HG03565 (cell line): ENCODE data around the gene HP.

Source experiments
- ATAC-seq: cut with Tn5 transposase; IDR thresholded peaks from one replicate; pipeline ENCODE4 v1.9.1; 2021; ENCODE audit warnings: mild to moderate bottlenecking, moderate library complexity; ENCODE audit not compliant: unreplicated experiment

The HP gene

DNA sequence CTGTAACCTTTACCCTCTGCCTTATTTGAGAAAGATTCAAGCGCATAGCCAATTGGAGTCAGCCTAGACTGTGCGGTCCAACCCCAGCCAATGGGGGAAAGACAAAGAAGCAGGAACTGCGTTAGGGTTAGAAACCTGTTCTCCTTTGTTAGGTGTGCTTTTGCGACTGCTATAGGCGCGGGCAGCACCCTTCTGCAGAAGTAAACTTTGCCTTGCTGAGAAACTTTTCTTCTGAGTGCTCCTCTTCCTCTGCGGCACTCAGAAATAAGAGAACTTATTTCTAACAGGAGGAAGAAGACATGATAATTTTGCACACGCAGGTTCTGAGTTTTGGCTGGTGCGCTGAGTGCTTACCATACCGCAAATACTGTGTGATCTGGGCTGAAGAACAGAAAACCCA, 30.1 kb downstream of the HP start:
- ATAC-seq: no peak

DNA sequence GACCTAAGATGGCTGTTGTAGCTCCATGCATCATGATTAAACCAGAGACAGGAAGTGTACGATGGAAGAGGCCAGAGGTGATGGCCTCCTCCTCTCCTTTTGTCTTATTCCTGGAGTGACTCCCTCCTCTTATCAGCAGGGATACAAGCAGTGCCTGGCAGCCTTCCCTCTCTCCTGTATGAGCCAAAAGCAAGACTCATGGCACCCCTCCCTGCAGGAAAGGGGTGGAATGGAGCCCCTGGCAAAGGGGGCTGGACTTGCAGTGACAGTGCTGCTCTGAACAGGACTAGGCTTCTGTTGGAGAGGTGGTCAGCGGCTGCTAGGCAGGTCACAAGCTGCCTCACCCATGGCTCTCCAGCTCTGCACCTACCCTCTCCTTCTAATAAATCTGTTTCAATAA, 30.7 kb downstream of the HP start:
- ATAC-seq: no peak

DNA sequence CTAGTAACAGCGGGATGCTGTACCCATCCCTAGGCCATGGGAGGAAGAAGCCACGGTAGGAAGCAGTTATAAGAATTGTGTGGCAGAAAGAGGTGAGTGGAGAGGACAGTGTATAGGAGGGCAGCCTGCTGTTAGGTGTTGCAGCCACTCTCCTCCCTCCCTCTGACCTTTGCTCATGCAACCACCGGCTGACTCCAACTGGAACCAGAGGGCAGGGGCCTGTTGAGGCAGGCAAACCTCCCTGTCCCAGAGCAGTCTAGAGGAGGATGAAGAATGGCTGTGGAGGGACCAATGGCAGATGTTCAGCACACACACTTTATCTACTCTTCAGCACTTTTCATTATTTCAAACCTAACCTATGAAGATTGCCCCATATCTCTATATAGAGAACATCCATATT, 36.9 kb downstream of the HP start:
- no peak for ATAC-seq

DNA sequence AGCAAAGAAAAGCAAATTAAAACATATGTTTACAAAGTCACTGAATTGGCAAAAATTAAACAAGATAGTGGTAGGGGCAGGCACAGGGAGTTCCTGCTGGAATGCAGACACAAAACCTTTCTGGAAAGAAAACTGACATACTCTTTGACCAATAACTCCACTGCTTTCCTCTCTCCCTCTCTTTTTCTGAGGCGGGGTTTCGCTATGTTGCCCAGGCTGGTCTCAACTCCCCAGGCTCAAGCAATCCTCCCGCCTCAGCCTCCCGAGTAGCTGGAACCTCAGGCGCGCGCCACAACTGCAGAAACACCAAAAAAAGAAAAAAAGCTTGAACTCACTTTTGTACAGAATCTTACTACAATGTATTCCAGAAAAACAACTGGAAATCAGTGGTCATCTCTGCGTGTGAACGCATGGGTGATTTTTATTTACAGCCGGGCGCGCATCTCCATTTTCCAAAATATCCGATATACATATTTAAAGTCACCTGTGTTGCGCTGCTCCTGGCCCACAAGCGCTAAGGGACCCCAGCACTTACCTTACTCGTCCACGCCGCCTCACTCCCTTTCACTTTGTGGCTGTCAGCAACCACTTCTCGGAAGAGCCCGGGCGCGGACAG, 38.6 kb downstream of the HP start:
- ATAC-seq: no peak

DNA sequence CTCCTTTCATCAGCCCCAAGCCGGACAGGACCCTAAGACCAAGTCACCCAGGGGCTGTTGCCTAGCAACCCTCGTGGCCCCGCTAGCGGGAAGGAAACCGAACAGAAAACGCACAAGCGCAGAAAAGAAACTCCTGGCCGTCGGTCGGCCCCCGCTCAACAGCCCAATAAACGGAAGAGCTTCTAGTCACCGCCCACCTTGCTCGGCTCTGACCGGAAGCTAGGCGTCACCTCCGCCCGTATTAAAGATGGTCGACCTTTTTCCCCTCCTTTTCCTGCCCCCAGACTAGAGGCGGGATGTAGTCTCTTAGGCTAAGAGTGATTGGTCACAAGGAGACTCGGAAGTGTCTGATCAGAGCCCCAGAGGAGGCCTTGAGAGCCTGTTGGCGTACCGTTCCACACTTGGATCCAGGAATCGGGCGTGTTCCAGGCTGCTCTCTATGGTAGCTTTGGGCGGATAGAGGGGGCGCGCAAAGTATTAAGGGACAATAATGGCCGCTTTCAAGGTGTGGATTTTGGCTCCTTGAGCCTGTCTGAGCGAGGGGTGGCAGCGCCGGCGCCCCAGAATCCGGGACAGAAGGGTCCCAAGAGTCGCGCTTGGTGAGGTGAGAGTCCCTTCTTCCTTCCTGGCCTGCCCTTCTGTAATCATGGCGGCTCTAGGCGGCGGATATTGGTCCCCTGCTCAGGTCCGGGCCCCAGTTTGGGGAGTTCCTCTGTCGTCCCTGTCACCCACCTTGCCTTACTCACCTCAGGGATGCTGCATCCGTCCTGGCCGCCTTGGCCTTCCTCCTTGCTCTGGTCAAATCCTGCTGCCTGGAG, 39.4 kb downstream of the HP start, which contains the start of the genes DHX38 and TXNL4B:
Gene DHX38 (plus strand): TSS at position 400 of the 818 bp plus-strand sequence. CDS start 2,311 bp downstream, outside the sequence.
Gene TXNL4B (minus strand): TSS at position 173 of the 818 bp plus-strand sequence. CDS start 2,871 bp downstream, outside the sequence.
- ATAC-seq: peak; percentile 97

DNA sequence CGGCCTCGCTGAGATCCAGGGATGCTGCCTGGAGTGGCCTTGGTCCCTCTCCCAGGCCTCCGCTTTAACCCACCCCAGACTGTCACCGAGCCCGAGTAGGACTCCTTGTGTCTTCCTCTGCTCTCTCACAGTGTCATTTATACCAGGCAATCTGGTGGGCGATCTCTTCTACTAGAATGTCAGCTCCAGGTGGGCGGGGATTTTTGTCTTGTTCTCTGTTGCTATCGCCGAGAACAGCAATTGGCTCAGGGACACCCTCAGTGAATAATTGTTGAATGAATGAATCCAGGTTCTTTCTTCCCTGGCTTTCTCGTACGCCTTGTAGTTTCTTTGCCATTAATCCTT, 39.9 kb downstream of the HP start:
- no peak for ATAC-seq

DNA sequence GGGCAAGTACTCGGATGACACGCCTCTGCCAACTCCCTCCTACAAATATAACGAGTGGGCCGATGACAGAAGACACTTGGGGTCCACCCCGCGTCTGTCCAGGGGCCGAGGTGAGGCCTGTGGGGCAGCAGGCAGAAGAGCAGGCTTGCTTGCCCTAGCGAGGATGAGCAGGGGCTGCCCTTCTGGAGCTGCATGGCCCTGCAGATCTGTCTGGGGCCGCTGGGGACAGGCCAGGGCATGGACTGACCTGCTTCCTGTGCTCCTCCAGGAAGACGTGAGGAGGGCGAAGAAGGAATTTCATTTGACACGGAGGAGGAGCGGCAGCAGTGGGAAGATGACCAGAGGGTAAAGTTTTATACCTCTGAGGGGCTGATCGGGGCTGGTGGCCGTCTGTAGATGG, 44.6 kb downstream of the HP start:
- no peak for ATAC-seq

DNA sequence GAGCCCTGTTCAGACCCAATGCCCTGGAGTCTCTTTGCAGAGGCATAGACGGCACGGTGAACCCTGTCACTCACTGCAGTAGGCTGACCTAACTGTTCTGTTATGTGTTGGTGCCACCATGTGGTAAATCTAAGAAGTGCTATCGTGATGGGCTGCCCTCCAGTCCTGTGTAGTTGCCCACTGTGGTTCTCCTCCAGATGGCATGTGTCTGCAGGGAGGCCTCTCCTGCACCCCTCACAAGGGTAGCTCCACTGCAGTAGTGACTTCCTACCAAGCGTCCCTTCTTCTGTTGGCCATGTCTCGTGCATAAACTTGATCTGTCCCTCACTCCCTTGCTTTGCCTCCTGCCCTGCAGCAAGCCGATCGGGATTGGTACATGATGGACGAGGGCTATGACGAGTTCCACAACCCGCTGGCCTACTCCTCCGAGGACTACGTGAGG, 45.1 kb downstream of the HP start:
- ATAC-seq: peak; percentile 74

DNA sequence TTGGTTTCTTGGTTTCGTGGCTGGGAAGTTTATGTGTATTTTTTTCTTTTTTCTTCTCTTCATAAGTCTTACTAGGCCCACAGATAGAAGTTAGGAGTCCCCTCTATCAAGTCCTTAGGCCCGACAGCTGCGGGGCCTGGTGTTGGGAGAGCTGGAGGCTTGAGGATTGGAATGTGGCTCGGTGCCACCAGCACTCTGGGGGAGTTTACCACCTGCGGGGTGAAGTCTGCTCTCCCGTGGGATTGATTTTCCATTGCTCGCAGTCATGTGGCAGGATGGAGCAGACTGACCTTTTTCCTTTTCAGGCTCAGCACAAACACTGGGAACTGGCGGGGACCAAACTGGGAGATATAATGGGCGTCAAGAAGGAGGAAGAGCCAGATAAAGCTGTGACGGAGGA, 46.9 kb downstream of the HP start:
- ATAC-seq: no peak

DNA sequence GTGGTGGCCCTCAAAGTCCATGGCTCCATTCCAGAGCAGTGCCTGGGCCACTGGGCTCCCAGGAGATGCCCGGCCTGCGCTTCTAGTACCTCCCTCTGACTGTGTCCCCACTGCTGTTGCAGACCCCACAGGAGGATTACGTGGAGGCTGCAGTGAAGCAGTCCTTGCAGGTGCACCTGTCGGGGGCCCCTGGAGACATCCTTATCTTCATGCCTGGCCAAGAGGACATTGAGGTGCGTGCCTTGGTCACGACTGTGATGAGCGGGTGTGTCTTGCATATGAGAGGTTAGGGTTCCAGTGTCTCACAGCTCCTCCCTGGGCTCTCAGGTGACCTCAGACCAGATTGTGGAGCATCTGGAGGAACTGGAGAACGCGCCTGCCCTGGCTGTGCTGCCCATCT, 50.6 kb downstream of the HP start:
- no peak for ATAC-seq

DNA sequence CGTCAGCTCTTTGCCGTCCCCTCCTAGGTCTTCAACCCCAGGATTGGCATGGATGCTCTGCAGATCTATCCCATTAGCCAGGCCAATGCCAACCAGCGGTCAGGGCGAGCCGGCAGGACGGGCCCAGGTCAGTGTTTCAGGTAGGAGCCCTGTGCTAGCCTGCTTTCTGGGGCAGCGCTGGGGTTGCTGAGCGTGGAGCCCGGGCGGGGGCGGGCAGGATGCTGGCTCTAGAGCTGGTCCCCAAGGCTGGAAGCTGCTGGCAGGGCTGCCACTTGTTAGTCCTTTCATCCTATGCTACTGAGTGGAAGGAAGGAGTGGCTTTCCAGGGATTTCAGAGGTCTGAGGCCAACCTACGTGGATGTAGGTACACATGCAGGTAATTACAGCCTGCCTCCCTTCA, 51.7 kb downstream of the HP start:
- ATAC-seq: no peak

DNA sequence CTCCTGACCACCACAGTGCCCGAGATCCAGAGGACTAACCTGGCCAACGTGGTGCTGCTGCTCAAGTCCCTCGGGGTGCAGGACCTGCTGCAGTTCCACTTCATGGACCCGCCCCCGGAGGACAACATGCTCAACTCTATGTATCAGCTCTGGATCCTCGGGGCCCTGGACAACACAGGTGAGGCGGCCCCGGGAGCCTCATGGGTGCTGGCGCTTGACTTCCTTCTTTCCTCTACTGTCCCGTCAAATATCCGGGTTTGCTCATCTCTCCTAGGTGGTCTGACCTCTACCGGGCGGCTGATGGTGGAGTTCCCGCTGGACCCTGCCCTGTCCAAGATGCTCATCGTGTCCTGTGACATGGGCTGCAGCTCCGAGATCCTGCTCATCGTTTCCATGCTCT, 53.1 kb downstream of the HP start:
- no peak for ATAC-seq

DNA sequence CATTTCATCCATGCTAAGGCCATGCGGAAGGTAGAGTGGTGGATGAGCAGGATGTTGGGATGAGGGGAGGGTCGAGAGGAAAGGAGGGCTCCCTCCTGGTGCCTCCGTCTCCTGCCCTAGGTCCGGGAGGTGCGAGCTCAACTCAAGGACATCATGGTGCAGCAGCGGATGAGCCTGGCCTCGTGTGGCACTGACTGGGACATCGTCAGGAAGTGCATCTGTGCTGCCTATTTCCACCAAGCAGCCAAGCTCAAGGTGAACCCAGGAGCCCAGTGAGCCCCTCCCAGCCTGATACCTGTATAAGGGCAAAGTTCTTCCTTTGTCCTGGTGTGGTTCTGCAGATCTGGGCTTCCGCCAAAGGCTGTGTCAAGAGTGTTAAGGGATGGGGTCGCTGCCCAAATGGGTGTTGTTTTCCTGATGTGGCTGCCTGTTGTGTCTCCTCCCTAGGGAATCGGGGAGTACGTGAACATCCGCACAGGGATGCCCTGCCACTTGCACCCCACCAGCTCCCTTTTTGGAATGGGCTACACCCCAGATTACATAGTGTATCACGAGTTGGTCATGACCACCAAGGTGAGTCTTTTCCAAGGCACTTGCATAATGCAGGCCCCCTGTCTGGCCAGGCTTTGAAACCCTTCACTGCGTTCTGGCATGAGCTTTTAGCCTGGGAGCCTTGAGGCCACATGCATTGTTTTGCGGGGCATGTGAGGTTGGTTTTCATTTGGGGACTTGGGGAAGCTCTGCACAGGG, 54.2 kb downstream of the HP start:
- no peak for ATAC-seq

DNA sequence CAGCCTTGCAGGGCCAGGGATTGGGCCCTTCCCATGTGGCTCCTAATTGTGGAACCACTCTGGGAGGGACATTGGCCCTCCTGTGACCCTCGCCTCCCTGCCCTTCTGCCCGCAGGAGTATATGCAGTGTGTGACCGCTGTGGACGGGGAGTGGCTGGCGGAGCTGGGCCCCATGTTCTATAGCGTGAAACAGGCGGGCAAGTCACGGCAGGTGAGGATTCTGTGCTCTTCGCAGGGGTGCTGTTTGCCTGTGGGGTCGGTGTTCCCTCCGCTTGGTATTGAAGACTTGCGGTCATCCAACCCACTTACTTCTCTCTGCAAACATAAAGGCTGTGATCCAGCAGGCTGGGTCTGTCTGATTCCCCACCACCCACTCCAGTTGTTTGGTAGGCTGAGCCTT, 55.0 kb downstream of the HP start:
- no peak for ATAC-seq

DNA sequence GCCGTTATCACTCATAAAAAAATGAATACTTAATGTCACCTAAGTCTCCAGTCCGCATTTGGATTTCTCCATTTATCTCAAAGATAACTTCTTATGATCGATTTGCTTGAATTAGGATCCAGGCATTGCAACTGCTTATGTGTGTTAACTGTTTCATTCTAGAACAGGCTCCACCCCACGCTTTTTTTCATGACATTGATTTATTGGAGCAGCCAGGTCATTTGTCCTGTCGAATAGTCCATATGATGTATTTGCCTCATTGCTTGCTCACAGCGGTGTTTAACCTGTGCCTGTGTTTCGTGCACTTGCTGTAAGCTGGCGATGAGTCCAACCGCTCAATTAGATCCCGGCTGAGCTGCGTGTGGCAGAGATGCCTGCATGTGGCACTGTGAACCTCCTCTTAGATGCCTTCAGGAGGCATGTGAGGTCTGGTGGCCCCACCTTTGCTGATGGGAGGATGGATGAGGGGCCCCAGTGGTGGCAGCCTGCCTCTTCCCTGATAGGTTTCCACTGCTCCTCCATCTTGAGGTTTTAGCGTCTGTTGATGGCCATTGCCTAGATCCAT, 55.7 kb downstream of the HP start:
- no peak for ATAC-seq
